Measurements from ENCODE around the gene ACIN1. TPM values are rescaled to one million over a fixed set of nuclear protein-coding genes. Genes with fewer than 3 reads are reported as not detected.
A peak's percentile ranks its signal among the peaks of the same experiment; 100 is the strongest.

ACIN1 gene
- total and polyA plus RNA-seq, 2 of the 8 experiments (the other 6 are each of a cell fraction or from before 2014, with no cell fraction given): 132 to 233 TPM

- Histone ChIP-seq H3K4ac (replicated peaks; ENCODE audit: insufficient read length, low read depth, low read length) (no peak overlapping the region), H4K91ac (replicated peaks; ENCODE audit: insufficient read length, low read length) (no peak overlapping the region), H2AK5ac (ENCODE audit: low read depth, low read length) (no peak overlapping the region), H3K27ac (ENCODE audit: low read depth, low read length) (0 out of 2 replicates have a peak overlapping the region, but pooled peaks have one; percentile 24), H3K9me3 (ENCODE audit: insufficient read depth in 2 of 2, low read depth in 1 of 2, low read length in 1 of 2) (no peaks in the 10 kb centered on the region), H2BK5ac (ENCODE audit: low read depth, low read length) (0 out of 2 replicates have a peak overlapping the region, but pooled peaks have one; percentile 3), H3K14ac (ENCODE audit: insufficient read length) (no peak overlapping the region), H3K27me3 (replicated peaks in 1 of 4; ENCODE audit: control insufficient read depth in 3 of 4, extremely low read depth in 1 of 4, insufficient read depth in 3 of 4, low read length in 3 of 4) (no peaks in the 10 kb centered on the region), H3K79me2 (ENCODE audit: control insufficient read depth in 1 of 2, insufficient read depth in 2 of 2, low read length in 2 of 2) (peaks cover 23 to 49% of the 10 kb centered on the region in 2 experiments), H3K23me2 (ENCODE audit: low read depth, low read length) (peaks cover 14% of the 10 kb centered on the region), H4K20me1 (replicated peaks in 1 of 2; ENCODE audit: control insufficient read depth in 1 of 2, insufficient read depth in 2 of 2, low read length in 2 of 2) (peaks cover 21 to 24% of the 10 kb centered on the region in 2 experiments), H2BK12ac (ENCODE audit: low read depth, low read length) (no peak overlapping the region), H3K79me1 (ENCODE audit: low read depth, low read length) (peaks cover 7% of the 10 kb centered on the region), H2AFZ (ENCODE audit: low read length) (no peak overlapping the region), H3K56ac (replicated peaks; ENCODE audit: insufficient read length, low read depth, low read length) (no peak overlapping the region), H3K4me1 (replicated peaks in 1 of 4; ENCODE audit: control insufficient read depth in 3 of 4, insufficient read depth in 4 of 4, low read length in 3 of 4) (peaks cover 5 to 27% (median 15%) of the 10 kb centered on the region in 4 experiments; a peak in 6 of 7 replicates), H3K36me3 (ENCODE audit: control insufficient read depth in 2 of 4, insufficient read depth in 4 of 4, low read length in 3 of 4) (peaks cover 42 to 68% (median 54%) of the 10 kb centered on the region in 4 experiments), H3K9ac (replicated peaks in 1 of 4; ENCODE audit: extremely low read depth in 1 of 4, low read depth in 3 of 4, low read length in 3 of 4) (no peak overlapping the region), H2BK20ac (ENCODE audit: low read length) (no peak overlapping the region), H3K18ac (ENCODE audit: extremely low read depth, low read length) (no peak overlapping the region), H4K5ac (ENCODE audit: insufficient read length, low read depth, low read length) (no peak overlapping the region), H4K8ac (ENCODE audit: extremely low read depth, insufficient read depth, low read length) (no peak overlapping the region; the same call in 1 of the 2 replicates), H3K4me3 (ENCODE audit: extremely low read depth in 1 of 4, insufficient read depth in 2 of 4, low read depth in 3 of 4, low read length in 4 of 4) (peak overlapping the region in 1 of 4 experiments; percentile 18; a peak in 2 of 8 replicates), H3K23ac (ENCODE audit: insufficient read length) (no peak overlapping the region), H3K4me2 (ENCODE audit: insufficient read depth in 1 of 2, low read depth in 2 of 2, low read length in 2 of 2) (peak overlapping the region in 1 of 2 experiments; percentile 43; a peak in 1 of 4 replicates), H2BK120ac (replicated peaks; ENCODE audit: low read depth, low read length) (no peak overlapping the region), H2BK15ac (ENCODE audit: low read length) (no peak overlapping the region)
- FAIRE-seq: no peak
- WGBS, 2 experiments (ENCODE audit: extremely low coverage in 1 of 2, insufficient coverage in 1 of 2, insufficient read length in 1 of 2, insufficient replicate concordance in 2 of 2, low coverage in 1 of 2, low lambda C conversion rate in 2 of 2, missing lambda C conversion rate in 1 of 2): 84% methylated on average over 14 of the region's 14 CpGs; no CpG with 5 or more reads in 1 of the 2 experiments
- no peak for DNase-seq (ENCODE audit: low read depth in 1 of 2, low spot score in 2 of 2)
- ChIA-PET CTCF (ENCODE audit: partially characterized antibody) (interaction anchor here (0.6 to 2.9 kb wide), 69 partner anchors 9 to 1058 kb away, joined by 3 to 55 read pairs (median 4); partner anchors contain the start of genes ACIN1, AJUBA, C14orf119 and CDH24), POLR2A (ENCODE audit: partially characterized antibody) (interaction anchor here (0.8 to 3.3 kb wide), 22 partner anchors 9 to 245 kb away, joined by 3 to 33 read pairs (median 4); partner anchors contain the start of genes ACIN1, C14orf119, HAUS4 and PRMT5)
- TF ChIP-seq EP300 (IDR thresholded peaks at IDR 0.05; ENCODE audit: borderline replicate concordance in 1 of 2, low read depth in 2 of 2, low read length in 2 of 2): no peak
- TF ChIP-seq CHD1 (IDR thresholded peaks at IDR 0.05; ENCODE audit: low read depth, low read length): no peak
- no peak for TF ChIP-seq SP1 (IDR thresholded peaks at IDR 0.05; ENCODE audit: low read depth, low read length)
- no peak for TF ChIP-seq EZH2 (IDR thresholded peaks at IDR 0.05; ENCODE audit: low read depth, low read length, severe bottlenecking)
- no peak for TF ChIP-seq NANOG (IDR thresholded peaks at IDR 0.05; ENCODE audit: insufficient read depth, low read depth, low read length, poor library complexity, severe bottlenecking)
- TF ChIP-seq BCL11A (IDR thresholded peaks at IDR 0.05; ENCODE audit: low read depth in 2 of 2, low read length in 2 of 2): no peak
- TF ChIP-seq TCF12 (IDR thresholded peaks at IDR 0.05; ENCODE audit: low read depth, low read length): no peak
- TF ChIP-seq CEBPB (IDR thresholded peaks at IDR 0.05; ENCODE audit: low read depth, low read length): no peak
- no peak for TF ChIP-seq TBP (IDR thresholded peaks at IDR 0.05; ENCODE audit: low read depth, low read length)
- no peak for TF ChIP-seq FOSL1 (IDR thresholded peaks at IDR 0.05; ENCODE audit: insufficient read depth, low read depth, low read length)
- TF ChIP-seq ZNF274 (IDR thresholded peaks at IDR 0.05; ENCODE audit: borderline replicate concordance, extremely low read depth, low read length): no peak
These were observed 26.8 kb downstream of the ACIN1 start for GRCh38 chr14:23067847-23068788.
